ENCODE measurements around the gene CCDC120. TPM values are rescaled to one million over a fixed set of nuclear protein-coding genes. Genes with fewer than 3 reads are reported as not detected.

The CCDC120 gene
- polyA plus RNA-seq, 10 donors: 3.2 to 5.3 (median 3.8) TPM

GRCh38 chrX:49061490-49061889 lies 2.7 kb downstream of the CCDC120 start:
- no peak for DNase-seq

GRCh38 chrX:49061916-49062315 lies 3.1 kb downstream of the CCDC120 start:
- DNase-seq: no peak

- no peak for DNase-seq
Measured at GRCh38 chrX:49063715-49064114, 4.9 kb downstream of the CCDC120 start.

GRCh38 chrX:49064303-49064702 lies 5.5 kb downstream of the CCDC120 start:
- DNase-seq: no peak

- no peak for DNase-seq
Measured at GRCh38 chrX:49064735-49065134, 5.9 kb downstream of the CCDC120 start.

GRCh38 chrX:49066278-49066677 lies 7.5 kb downstream of the CCDC120 start:
- DNase-seq: no peak

- no peak for DNase-seq
Measured at GRCh38 chrX:49066690-49067089, 7.9 kb downstream of the CCDC120 start.

- DNase-seq: no peak
Measured at GRCh38 chrX:49067285-49068120, 8.7 kb downstream of the CCDC120 start.

GRCh38 chrX:49069038-49069437 lies 10.2 kb downstream of the CCDC120 start:
- no peak for DNase-seq

GRCh38 chrX:49070988-49071387 lies 12.2 kb downstream of the CCDC120 start:
- DNase-seq: no peak

GRCh38 chrX:49071877-49072711 lies 13.3 kb downstream of the CCDC120 start:
- peak; percentile 38 to 90 (median 75) for DNase-seq

GRCh38 chrX:49072712-49073095 lies 13.9 kb downstream of the CCDC120 start:
- DNase-seq: peak in 1 of 3 donors; percentile 38

GRCh38 chrX:49073601-49074575 lies 15.1 kb downstream of the CCDC120 start, which contains the start of gene PRAF2:
Gene PRAF2, minus strand, starts transcription at chrX:49074002. Its CDS starts 15 bp downstream, at chrX:49073987.
- peak; percentile 90 to 95 (median 92) for DNase-seq

GRCh38 chrX:49075347-49075746 lies 16.5 kb downstream of the CCDC120 start:
- DNase-seq: no peak

GRCh38 chrX:49077941-49078340 lies 19.1 kb downstream of the CCDC120 start:
- DNase-seq: no peak

GRCh38 chrX:49079489-49080428 lies 21.0 kb downstream of the CCDC120 start, which contains the start of gene WDR45:
Gene WDR45, minus strand, starts transcription at chrX:49079887. Its CDS starts 1,792 bp downstream, at chrX:49078095.
- peak; percentile 66 to 91 (median 79) for DNase-seq

GRCh38 chrX:49082271-49082871 lies 23.6 kb downstream of the CCDC120 start:
- DNase-seq: no peak

GRCh38 chrX:49089553-49089952 lies 30.8 kb downstream of the CCDC120 start:
- no peak for DNase-seq

- DNase-seq: no peak
Measured at GRCh38 chrX:49096419-49096818, 37.6 kb downstream of the CCDC120 start.

All from muscle of back (tissue), 11 donors.